Mononuclear cell (primary cell): ENCODE measurements around the gene NIT2. TPM values are rescaled to one million over a fixed set of nuclear protein-coding genes. Genes with fewer than 3 reads are reported as not detected.

Source experiments
- H3K27me3 ChIP-seq: 2 replicates; pipeline ENCODE4 v1.6.0; 2011; ENCODE audit warnings: low read length, control low read depth; ENCODE audit not compliant: insufficient read depth
- H3K4me1 ChIP-seq: 2 replicates; pipeline ENCODE4 v1.5.1; 2011; ENCODE audit warnings: mild to moderate bottlenecking, low read length, control low read depth; ENCODE audit not compliant: insufficient read depth
- H3K4me3 ChIP-seq: 2 replicates; pipeline ENCODE4 v1.5.1; 2011; ENCODE audit warnings: mild to moderate bottlenecking, low read length, moderate library complexity
- H3K9me3 ChIP-seq: 2 replicates; pipeline ENCODE4 v1.5.1; 2011; ENCODE audit warnings: low read depth, mild to moderate bottlenecking, control low read depth, low read length
- total RNA-seq: library from RNA; depleted of rRNA; stranded (reverse); fragments of >200 nt; gene quantifications from one replicate; pipeline ENCODE4 v1.2.3, GENCODE V29; 2012

The NIT2 gene
- total RNA-seq, 1 donor: 14.8 TPM

DNA sequence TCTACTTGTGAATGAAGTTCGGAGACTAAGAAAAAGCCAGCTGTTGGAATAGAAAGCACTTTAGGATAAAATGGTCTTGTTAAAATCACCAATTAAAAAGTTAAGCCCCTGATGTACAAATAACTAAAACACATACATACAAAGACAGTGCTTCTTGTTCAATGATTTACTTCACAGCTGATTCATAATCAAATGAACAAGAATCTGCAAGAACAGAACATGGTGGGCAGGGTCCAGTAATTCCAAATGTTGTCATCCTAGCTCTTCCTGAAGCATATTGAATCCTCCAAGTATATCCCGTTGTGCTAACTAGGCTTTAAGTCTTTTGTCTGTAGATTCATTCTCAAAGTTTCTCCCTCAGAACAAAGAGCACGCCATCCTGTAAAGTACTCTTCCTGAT, 24.5 kb downstream of the NIT2 start:
- Histone ChIP-seq H3K9me3 (no peaks in the 10 kb centered on the region), H3K4me3 (no peak overlapping the region), H3K4me1 (no peaks in the 10 kb centered on the region), H3K27me3 (no peaks in the 10 kb centered on the region)

DNA sequence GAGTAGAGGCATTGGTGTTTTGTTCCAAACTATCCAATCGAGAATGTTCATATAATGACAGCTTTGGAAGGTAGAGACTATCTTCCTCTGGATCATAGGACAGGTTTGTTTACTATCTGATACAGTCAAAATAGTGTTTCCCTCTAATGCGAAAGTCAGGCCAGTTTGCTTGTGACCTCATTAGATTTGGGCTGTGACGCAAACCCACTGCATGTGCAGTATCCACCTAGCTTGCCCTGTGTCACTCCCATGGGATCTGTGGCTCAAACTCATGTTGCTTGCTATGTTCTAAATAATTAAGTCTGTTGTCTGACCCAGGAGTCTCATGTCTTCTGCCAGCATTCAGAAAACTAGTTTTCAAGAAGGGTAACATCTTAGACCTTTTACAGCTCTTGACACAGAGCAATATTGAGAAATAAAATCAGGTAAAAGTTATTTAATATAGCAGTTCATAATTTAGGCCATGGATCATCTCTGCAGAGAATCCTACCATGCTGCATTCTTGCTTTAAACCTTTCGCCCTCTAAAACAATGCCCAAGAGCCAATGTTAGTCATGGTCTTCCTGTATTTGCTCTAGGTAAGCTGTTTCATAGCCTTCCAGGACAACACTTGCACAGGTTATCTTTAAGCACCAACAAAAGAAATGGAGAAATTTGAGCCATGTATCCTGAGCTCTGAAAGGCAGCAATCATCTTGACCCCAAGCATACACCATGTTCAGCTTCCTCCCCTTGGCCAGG, 26.4 kb downstream of the NIT2 start:
- Histone ChIP-seq H3K4me1 (no peaks in the 10 kb centered on the region), H3K4me3 (no peak overlapping the region), H3K9me3 (no peaks in the 10 kb centered on the region), H3K27me3 (no peaks in the 10 kb centered on the region)

DNA sequence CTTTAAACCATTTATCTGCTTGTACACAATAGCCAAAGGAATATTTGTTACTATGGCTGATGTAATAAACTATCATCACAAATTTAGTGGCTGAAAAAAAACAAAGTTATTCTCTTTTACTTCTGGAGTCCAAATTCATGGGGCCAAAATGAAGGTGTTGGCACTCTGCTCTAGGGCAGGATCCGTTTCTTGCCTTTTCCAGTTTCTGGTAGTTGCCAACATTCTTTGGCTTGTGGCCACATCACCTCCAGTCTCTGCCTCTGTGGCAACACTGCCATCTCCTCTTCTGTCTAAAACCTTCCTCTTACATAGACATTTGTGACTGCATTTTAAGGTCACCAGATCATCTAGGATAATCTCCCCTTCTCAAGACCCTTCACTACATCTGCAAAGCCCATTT, 27.3 kb downstream of the NIT2 start:
- no peaks in the 10 kb centered on the region for H3K27me3 ChIP-seq
- H3K4me3 ChIP-seq: no peak overlapping the region
- no peaks in the 10 kb centered on the region for H3K9me3 ChIP-seq
- no peaks in the 10 kb centered on the region for H3K4me1 ChIP-seq

DNA sequence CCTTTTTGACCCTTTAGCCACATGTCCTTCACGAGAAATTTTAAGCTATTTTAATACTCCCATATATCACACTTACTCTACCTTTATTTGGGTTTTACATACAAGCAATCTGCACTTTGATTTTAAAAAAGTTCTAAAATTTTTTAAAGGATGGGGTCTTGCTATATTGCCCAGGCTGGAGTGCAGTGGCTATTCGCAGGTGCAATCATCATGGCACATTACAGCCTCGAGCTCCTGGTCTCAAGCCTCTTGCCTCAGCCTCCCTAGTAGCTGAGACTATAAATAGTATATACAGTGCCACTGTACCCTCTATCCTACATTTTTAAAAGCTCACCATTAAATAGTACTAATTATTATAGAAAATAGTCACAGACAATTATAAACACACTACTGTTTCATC, 29.9 kb downstream of the NIT2 start:
- Histone ChIP-seq H3K9me3 (no peaks in the 10 kb centered on the region), H3K27me3 (no peaks in the 10 kb centered on the region), H3K4me3 (no peak overlapping the region), H3K4me1 (no peaks in the 10 kb centered on the region)

DNA sequence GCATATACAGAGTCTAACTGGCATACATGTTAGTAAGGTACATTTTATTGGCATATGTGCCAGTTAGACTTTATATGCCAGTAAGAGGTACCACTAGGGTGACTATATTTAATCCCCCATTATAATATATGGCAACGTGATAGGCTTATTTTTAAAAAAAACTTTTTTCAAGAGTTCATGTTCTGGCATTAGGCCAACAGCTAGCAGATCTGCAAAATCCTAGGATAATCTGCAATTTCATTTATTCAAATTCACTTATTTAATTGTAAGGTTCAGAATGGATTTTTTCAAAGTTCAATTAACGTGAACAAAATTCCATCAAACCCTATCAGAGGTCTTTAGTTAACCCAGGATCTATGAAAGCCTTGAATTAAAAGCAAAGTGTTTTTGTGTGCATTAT, 31.9 kb downstream of the NIT2 start:
- H3K4me3 ChIP-seq: no peak overlapping the region
- H3K9me3 ChIP-seq: no peaks in the 10 kb centered on the region
- no peaks in the 10 kb centered on the region for H3K4me1 ChIP-seq
- H3K27me3 ChIP-seq: no peaks in the 10 kb centered on the region

DNA sequence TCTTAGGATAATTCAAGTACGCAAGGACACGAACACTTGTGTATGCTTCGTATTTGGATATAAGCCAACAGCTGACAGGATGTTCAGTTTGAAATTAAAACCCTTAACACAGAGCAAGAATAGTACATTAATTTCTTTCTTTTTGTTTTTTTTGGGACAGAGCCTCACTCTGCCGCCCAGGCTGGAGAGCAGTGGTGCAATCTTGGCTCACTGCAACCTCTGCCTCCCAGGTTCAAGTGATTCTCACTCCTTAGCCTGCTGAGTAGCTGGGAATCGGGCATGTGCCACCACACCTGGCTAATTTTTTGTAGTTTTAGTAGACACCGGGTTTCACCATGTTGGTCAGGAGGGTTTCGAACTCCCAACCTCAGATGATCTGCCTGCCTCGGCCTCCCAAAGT, 33.9 kb downstream of the NIT2 start:
- Histone ChIP-seq H3K4me1 (no peaks in the 10 kb centered on the region), H3K27me3 (no peaks in the 10 kb centered on the region), H3K9me3 (no peaks in the 10 kb centered on the region), H3K4me3 (no peak overlapping the region)

DNA sequence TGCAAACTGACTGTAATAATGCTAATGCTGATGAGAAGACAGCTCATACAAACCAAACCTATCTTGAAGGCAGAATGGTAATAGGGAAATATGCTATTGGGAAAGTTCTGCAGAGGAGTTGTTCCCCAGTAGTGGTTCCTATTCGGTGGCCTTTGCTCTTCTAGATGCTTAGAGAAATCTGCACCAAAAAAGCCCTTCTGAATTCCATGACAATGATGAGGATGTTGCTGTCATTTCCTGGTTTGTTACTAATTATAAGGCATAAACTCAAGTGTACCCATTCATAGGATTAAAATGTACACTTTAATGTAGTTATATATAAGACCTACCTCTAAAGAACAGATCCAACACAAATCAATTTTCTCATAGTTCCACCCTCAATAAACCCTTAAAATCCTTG, 36.2 kb downstream of the NIT2 start:
- H3K4me3 ChIP-seq: no peak overlapping the region

DNA sequence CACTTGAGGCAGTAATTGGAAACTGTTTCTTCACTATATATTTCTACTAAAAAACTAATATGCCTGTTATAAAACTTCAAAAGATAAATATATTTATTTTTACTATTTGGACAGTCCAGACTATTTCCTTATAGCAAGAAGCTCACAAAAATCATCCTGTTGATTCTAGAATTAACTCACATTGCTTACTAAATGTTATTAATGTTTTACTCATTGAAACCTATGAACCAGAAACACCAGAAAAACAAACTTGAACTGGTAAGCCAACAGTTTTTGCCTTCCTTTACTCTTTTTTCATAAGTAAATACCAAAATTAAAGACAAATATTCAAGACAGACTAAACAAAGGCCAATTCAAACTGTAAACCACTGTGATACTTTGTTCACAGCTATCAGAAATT, 40.0 kb downstream of the NIT2 start:
- Histone ChIP-seq H3K4me1 (no peaks in the 10 kb centered on the region), H3K4me3 (no peak overlapping the region), H3K9me3 (no peaks in the 10 kb centered on the region), H3K27me3 (no peaks in the 10 kb centered on the region)

More for the DNA sequence above, 36.2 kb downstream of the NIT2 start:
- H3K27me3 ChIP-seq: no peaks in the 10 kb centered on the region
- H3K4me1 ChIP-seq: no peaks in the 10 kb centered on the region
- no peaks in the 10 kb centered on the region for H3K9me3 ChIP-seq

DNA sequence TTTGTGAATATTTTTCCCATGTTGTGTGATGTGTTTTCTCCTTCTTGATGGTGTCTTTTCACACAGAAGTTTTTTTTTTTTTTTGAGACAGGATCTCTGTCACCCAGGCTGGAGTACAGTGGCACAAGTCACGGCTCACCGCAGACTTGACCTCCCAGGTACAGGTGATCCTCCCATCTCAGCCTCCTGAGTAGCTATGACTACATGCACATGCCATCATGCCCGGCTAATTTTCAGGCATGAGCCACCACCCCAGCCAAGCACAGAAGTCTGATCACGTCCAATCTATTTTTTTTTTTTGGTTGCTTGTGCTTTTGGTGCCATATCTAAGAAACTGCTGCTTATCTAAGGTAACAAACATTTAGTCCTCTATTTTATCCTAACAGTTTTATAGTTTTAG, 41.7 kb downstream of the NIT2 start:
- H3K4me1 ChIP-seq: no peaks in the 10 kb centered on the region

DNA sequence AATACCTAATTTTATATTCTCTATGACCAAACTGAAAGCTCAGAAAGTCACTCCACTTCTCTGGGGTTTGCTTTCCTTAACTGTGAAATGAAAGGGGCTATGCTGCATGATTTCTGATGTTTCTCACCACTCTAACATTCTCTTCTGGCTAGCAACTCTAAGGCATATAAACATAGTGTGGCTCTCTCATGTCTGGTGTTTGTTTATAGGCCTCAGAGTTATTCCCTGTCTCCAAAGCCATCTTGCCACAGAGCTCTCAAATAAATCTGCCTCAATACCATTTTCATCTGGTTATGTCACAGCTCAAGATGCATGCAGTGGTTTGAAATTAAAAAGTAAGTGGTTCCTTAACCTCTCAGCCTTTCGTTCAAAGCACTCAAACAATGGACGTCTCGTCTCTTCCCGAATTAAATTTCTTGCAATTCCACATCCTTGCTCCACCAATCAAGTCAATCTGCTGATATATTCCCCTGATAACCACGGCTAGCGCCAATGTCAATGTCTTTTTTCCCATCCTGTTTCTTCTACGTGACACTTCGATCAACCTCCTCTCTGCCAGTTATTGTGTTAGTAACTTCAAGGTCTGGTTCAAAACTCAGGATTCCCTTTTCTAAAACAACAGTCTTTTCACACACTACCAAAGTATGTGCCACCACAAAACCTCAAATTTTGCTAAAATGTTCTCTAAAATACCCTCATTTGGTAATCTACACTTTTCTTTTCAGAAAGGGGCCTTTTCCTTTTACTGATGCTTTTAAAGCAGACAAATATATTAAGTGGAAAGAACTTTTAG, 50.4 kb downstream of the NIT2 start:
- Histone ChIP-seq H3K9me3 (peaks cover 7% of the 10 kb centered on the region), H3K4me1 (no peaks in the 10 kb centered on the region), H3K27me3 (no peaks in the 10 kb centered on the region), H3K4me3 (no peak overlapping the region)

More for the DNA sequence above, 41.7 kb downstream of the NIT2 start:
- Histone ChIP-seq H3K4me3 (no peak overlapping the region), H3K9me3 (no peaks in the 10 kb centered on the region), H3K27me3 (no peaks in the 10 kb centered on the region)

DNA sequence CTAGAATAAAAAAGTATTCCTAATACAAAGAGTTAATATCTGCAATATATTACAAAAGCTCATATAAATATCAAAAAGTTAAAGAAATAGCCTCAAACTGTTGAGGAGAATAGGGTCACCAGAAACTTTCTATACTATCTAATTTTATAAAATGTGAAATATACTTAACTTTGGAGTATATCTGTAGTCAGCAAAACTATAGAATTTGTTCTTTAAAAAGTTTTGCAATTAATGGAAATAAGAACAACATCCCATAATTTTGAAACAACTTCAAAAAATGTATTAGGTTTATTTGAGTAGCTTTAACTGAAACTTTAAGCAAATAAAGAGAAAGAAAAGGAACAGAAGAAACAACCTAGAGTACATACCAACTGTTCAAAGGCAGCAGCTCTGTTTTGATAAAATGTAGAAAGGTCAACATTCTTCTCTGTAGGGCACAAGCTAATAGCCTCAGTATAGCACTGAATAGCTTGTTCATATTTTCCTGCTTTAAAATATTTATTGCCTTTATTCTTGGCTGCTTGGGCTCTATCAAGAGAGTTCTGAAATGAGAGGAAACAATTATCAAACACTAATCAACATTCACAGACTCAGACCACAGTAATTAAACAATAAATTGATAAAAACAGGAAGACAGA, 52.0 kb downstream of the NIT2 start:
- Histone ChIP-seq H3K9me3 (peaks cover 7% of the 10 kb centered on the region), H3K27me3 (no peaks in the 10 kb centered on the region), H3K4me3 (no peak overlapping the region), H3K4me1 (no peaks in the 10 kb centered on the region)

DNA sequence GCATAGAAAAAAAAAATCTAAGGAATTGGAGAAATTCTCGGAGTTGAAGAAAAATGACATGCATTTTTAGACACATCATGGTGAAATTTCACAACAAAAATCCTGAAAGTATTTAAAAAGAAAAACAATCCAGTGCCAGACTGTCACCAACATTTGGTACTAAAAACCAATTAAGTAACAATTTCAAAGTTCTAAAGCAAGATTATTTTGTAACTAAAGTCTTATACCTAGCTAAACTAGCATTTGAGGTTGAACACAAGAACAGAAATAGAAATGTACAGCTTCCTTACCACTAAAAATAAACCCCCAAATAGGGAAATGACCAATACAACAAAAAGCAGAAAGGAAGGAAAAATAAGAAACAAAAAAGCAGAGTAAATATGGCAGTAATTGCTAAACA, 54.5 kb downstream of the NIT2 start:
- no peaks in the 10 kb centered on the region for H3K27me3 ChIP-seq
- no peaks in the 10 kb centered on the region for H3K4me1 ChIP-seq
- no peak overlapping the region for H3K4me3 ChIP-seq
- peaks cover 7% of the 10 kb centered on the region for H3K9me3 ChIP-seq

DNA sequence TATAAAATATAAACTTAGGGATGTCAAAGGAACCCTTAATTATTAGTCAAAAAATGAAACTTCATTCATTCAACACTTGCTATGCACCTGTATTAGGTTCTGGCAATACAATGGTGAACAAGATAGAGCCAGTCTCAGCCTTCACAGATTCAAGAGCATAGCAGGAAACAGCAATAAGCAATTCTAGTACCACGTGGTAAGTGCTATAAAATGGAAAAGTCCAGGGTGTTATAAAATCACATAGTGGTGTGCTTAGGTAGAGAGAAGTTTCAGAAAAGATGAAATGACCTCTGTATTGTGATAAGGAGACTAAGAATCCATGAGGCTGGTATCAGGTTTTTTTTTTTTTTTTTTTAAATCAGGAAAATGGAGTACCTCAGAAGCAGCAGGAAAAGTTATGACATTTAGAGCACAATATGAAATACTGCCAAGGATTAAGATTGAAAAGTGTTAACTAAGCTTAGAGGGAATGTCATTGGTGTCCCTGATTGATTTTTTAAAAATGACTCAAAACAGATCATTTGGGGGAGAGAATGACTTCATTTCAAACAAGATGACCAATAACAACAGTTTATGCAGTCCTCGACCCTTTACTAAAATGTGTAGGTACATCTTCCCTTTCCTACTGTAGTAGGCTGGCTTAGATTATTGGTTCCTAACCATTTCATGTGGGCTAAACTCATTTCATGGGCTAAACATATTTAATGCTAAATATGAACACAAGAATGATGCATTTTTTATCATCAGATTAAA, 61.3 kb downstream of the NIT2 start:
- H3K4me1 ChIP-seq: peaks cover 19% of the 10 kb centered on the region
- no peaks in the 10 kb centered on the region for H3K9me3 ChIP-seq
- no peaks in the 10 kb centered on the region for H3K27me3 ChIP-seq
- no peak overlapping the region for H3K4me3 ChIP-seq

DNA sequence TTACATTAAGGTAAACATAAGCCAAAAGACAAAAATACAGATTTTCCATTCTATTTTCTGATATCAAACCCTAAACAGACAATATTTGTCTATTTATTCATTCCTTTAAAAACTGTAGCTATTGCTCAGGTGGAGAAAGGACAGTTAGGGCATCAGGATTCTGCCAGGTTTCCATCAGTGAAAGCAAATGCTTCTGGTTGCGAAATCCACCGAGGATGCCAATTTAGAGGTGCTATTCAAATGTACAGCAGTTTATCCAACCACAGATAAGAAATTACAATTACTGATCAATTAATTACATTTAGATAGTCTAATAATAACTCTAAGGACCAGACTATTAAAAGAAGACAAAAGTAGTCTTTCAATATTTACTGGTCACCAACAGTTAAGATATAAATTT, 62.4 kb downstream of the NIT2 start:
- Histone ChIP-seq H3K4me1 (peaks cover 21% of the 10 kb centered on the region), H3K4me3 (no peak overlapping the region), H3K27me3 (no peaks in the 10 kb centered on the region), H3K9me3 (no peaks in the 10 kb centered on the region)
